Measurements from ENCODE around the gene DNASE1L1. TPM values are rescaled to one million over a fixed set of nuclear protein-coding genes. Genes with fewer than 3 reads are reported as not detected.
"Not testable (repeated sequence)": the region's sequence is repeated elsewhere in the genome, so short reads cannot be mapped to it uniquely, and the experiment has no call there.

Gene DNASE1L1
- total and polyA plus RNA-seq, 2 donors, result 11.9 to 22.3 TPM

DNA sequence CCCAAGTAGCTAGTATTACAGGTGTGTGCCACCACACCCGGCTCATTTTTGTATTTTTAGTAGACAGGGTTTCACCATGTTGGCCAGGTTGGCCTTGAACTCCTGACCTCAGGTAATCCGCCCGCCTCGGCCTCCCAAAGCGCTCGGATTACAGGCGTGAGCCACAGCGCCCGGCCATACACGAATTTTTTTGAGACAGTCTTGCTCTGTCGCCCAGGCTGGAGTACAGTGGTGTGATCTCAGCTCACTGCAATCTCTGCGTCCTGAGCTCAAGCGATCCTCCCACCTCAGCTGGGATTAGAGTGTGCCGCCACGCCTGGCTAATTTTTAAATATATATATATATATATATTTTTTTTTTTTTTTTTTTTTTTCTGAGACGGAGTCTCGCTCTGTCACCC is 12.7 kb downstream of the DNASE1L1 start:
- 83% methylated on average over 17 of the region's 17 CpGs for WGBS
- H3K27ac ChIP-seq (ENCODE audit: low read depth); H3K4me3 ChIP-seq (ENCODE audit: low read depth, low read length); DNase-seq (ENCODE audit: extremely low spot score); H3K36me3 ChIP-seq (ENCODE audit: insufficient read depth); H3K4me1 ChIP-seq (ENCODE audit: insufficient read depth): not testable (repeated sequence)

DNA sequence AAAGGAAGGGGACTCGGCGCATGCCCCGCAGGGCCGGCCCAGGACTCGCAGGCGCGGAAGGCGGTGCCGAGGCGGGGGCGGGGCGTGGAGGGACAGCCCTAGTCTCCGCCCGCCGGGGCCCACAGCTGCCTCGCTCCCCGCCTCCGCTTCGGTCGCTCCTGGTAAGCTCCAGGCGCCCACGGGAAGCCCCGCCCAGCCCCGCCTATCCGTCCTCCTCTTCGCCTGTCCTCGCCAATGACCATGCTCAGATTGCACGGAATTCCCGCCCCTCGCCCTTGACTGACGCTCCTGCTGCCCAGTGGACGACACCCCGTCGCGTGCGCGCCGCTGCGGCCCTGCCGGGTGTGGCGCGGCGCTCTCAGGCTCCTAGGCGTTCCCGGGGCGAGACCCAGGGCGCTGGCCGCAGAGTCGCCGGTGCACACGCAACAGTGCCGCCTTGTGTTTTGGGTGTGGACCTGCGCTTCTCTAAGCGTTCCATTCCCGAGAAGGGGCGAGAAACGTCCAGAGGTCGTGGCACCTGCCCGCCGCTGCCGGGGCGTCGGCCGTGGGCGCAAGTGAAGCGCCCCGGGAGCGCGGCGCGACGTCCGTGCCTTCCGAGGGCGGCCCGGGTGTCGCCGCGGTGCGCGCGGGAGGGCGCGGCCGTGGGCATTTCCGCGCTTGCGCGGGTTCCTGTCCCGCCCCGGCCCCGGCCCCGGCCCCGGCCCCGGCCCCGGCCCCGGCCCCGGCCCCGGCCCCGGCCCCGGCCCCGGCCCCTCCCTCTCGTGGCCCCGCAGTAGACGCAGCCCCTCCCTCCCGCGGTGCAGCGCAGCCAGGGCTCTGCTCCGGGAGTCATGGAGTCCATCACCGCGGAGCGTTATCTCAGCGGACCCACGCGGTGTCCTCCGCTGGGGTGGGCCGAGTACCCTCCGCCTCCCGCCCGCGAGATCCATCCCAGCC is 19.0 kb downstream of the DNASE1L1 start:
- H3K4me3 ChIP-seq (ENCODE audit: low read depth, low read length), result not testable (repeated sequence)
- WGBS, result 0% methylated on average over 9 of the region's 121 CpGs

DNA sequence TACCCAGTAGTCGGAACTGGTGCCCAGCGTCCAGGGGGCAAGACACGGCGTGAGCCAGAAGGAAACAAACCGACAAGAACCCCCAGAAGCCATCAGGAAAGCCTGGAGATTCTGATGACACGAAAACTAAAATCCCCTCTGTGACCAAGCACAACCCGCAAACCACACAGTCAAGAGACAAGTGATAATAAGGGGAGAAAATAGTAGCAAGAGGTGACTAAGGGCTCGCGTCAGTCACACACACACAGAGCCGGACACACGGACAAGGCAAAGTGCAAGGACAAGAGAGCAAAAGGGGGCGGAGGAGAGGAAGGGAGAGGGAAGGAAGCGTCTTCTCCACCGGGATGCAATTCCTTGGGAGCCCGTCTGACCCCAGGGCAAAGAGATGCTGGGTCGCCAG is 20.4 kb downstream of the DNASE1L1 start:
- not testable (repeated sequence) for H3K27ac ChIP-seq (ENCODE audit: low read depth); H3K4me1 ChIP-seq (ENCODE audit: insufficient read depth); H3K36me3 ChIP-seq (ENCODE audit: insufficient read depth); DNase-seq (ENCODE audit: extremely low spot score); H3K4me3 ChIP-seq (ENCODE audit: low read depth, low read length)
- WGBS, result no CpG with 5 or more reads among the region's 16 CpGs

More for the DNA sequence above, 19.0 kb downstream of the DNASE1L1 start:
- not testable (repeated sequence) for H3K36me3 ChIP-seq (ENCODE audit: insufficient read depth); DNase-seq (ENCODE audit: extremely low spot score); H3K27ac ChIP-seq (ENCODE audit: low read depth); H3K4me1 ChIP-seq (ENCODE audit: insufficient read depth)

DNA sequence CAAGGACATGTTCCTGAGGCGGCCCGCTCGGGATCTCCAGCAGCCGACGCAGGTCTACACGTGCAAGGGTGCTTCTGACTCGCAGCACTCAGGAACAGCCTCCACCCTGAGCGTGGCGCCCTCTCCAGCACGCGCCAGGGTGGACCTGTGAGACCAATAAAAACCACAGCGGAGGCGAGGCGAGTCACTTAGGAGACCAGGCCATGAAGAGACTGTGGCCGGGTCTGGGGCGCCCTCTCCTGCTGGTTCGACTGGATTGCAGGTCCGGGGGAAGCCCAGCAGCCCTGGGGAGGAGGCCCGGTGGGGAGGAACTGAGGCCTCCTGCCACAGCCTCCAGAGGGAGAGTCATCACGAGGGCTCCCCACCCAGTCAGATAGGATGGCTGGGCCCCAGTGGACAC is 21.0 kb downstream of the DNASE1L1 start:
- not testable (repeated sequence) for H3K36me3 ChIP-seq (ENCODE audit: insufficient read depth); DNase-seq (ENCODE audit: extremely low spot score); H3K4me1 ChIP-seq (ENCODE audit: insufficient read depth); H3K27ac ChIP-seq (ENCODE audit: low read depth); H3K4me3 ChIP-seq (ENCODE audit: low read depth, low read length)
- WGBS, result no CpG with 5 or more reads among the region's 20 CpGs

DNA sequence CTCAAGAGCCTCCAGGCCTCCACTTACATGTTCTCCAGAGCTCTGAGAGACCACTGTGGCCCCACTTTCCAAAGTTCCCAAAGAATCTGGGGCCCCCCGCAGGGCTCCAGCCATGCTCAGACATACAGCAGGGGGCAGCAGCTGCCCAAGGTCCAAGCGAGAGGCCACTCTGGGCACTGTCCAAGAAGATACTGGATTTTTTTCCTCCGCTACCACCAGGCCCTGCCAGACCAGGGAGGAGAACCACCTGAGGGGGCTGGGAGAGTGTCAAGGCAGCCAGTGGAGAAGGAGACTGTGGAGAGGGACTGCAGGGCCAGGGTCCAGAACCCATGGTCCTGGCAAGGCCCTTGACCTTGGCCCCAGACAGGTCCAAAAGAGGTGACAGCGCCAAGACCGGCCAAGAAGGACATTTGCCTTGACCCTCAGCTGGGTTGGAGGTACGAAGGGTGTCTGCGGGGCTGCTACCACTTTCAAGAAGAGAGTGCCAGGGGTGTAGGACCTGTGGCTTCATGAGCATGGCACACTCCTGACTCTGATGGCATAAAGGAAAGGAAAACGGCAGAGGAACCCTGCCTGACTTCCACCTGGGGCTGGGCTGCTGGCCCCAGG is 24.7 kb downstream of the DNASE1L1 start:
- WGBS, result 49% methylated on average over 8 of the region's 8 CpGs
- Histone ChIP-seq H3K36me3 (ENCODE audit: insufficient read depth) (no peaks in the 10 kb centered on the region), H3K4me1 (ENCODE audit: insufficient read depth) (no peaks in the 10 kb centered on the region), H3K27ac (ENCODE audit: low read depth) (no peak overlapping the region), H3K4me3 (ENCODE audit: low read depth, low read length) (no peak overlapping the region)
- no peak for DNase-seq (ENCODE audit: extremely low spot score)

DNA sequence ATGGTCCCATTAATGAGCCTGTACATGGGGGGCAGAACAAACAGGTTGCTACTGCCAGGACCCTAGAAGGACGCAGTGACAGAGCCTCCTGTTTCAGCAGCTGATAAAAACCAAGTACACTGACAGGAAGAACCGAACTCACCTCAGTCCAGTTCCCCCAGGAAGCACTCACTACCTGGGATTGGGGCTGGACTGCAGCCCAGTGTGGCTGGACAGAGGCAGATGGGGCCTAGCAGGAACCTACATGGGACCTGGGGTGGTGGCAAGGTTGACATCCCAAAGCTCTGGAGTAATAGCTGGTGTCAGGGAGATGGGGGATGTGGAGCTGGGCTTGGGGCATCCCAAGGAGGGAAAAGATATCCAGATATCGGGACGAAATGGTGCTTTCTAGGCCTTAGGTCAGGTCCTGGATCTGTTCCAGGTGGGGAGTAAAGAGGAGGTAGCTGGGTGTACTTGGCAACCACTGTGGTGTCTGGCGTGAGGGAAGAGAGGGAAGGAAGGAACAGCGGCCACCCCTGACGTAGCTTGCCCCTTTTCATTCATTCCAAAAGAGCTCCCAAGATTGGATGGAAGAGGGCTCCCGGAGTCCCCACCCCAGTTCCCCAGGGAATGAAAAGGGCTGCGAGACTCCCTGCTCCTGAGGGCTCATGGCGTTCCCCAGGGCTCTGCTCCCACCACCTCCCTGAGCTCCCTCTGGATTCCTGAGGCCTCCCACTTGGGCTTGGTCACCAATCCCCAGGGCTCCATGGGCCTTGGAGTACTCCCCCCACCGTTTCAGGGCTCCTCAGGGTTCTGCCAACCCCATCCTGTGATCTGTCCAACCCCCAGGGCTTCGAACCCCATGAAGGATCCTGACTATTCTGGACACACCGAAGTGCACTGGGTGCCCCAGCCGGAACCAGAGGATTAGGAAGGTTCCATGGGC is 25.4 kb downstream of the DNASE1L1 start:
- H3K36me3 ChIP-seq (ENCODE audit: insufficient read depth), result no peaks in the 10 kb centered on the region
- WGBS, result 49% methylated on average over 14 of the region's 14 CpGs
- no peak for DNase-seq (ENCODE audit: extremely low spot score)
- H3K27ac ChIP-seq (ENCODE audit: low read depth), result no peak overlapping the region
- H3K4me3 ChIP-seq (ENCODE audit: low read depth, low read length), result no peak overlapping the region
- no peaks in the 10 kb centered on the region for H3K4me1 ChIP-seq (ENCODE audit: insufficient read depth)

DNA sequence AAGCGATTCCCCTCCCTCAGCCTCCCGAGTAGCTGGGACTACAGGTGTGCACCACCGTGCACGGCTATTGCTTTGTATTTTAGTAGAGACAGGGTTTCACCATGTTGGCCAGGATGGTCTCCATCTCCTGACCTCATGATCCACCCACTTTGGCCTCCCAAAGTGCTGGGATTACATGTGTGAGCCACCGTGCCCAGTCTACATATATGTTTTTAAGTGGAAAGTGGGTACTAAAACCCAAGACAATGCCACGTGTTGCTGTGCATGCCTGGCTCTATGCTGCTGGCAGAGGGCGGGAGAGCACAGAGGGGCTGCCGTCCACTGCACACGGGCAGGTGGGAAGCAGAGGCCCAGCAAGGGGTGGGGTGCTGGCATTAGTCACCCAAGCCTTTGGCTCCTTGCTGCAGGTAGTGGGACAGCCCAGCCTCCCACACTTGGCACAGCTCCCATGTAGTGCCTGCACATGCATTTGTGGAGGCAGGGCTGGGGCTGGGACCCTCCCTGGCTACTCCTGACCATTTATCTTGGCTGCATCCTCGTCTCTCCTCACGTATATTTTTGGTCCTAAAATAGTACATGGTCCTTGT is 26.5 kb downstream of the DNASE1L1 start:
- WGBS, result 71% methylated on average over 11 of the region's 11 CpGs
- no peak for DNase-seq (ENCODE audit: extremely low spot score)
- Histone ChIP-seq H3K27ac (ENCODE audit: low read depth) (no peak overlapping the region), H3K36me3 (ENCODE audit: insufficient read depth) (no peaks in the 10 kb centered on the region), H3K4me1 (ENCODE audit: insufficient read depth) (no peaks in the 10 kb centered on the region), H3K4me3 (ENCODE audit: low read depth, low read length) (no peak overlapping the region)

DNA sequence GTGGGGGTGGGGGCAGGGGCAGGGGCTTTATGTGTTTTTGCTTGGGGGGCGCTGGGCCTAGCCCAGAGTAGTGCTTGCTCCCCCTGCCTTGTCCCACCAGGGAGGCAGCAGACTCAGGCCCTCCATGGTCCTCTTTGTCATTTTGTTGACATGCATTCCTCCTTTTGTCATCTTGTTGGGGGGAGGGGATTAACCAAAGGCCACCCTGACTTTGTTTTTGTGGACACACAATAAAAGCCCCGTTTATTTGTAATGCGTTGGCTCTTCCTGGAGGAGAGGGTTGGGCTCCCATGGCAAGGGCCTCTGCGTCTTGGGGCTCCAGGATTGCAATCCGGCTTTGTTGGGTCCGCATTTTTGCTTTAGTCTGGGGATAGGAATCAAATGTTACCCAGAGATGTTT is 27.8 kb downstream of the DNASE1L1 start:
- no peak overlapping the region for H3K4me3 ChIP-seq (ENCODE audit: low read depth, low read length)
- no peak overlapping the region for H3K27ac ChIP-seq (ENCODE audit: low read depth)
- no peaks in the 10 kb centered on the region for H3K36me3 ChIP-seq (ENCODE audit: insufficient read depth)
- no peak for DNase-seq (ENCODE audit: extremely low spot score)
- WGBS, result 65% methylated on average over 6 of the region's 6 CpGs
- H3K4me1 ChIP-seq (ENCODE audit: insufficient read depth), result no peaks in the 10 kb centered on the region

DNA sequence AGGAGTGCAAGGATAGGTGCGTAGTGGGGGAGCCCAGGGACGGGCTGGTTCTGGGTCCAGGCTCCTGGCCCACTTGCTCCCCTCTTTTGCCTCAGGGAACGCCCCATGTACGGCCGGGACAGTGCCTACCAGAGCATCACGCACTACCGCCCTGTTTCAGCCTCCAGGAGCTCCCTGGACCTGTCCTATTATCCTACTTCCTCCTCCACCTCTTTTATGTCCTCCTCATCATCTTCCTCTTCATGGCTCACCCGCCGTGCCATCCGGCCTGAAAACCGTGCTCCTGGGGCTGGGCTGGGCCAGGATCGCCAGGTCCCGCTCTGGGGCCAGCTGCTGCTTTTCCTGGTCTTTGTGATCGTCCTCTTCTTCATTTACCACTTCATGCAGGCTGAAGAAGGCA is 28.3 kb downstream of the DNASE1L1 start:
- Histone ChIP-seq H3K4me3 (ENCODE audit: low read depth, low read length) (no peak overlapping the region), H3K36me3 (ENCODE audit: insufficient read depth) (no peaks in the 10 kb centered on the region), H3K4me1 (ENCODE audit: insufficient read depth) (no peaks in the 10 kb centered on the region), H3K27ac (ENCODE audit: low read depth) (no peak overlapping the region)
- no peak for DNase-seq (ENCODE audit: extremely low spot score)
- WGBS, result 74% methylated on average over 14 of the region's 14 CpGs

DNA sequence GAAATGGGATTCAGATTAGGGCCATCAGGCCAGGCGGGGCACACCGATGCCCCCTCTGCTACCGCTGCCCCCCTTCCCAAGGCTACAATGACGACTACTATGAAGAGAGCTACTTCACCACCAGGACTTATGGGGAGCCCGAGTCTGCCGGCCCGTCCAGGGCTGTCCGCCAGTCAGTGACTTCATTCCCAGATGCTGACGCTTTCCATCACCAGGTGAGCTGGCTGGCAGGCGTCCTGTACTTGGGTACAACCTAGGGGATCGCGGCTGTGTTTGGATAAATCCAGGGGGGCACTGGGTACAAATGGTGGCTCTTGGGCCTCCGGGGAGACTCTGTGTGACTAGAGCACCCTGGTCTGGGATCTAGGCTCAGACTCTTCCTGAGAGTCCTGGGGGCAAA is 28.9 kb downstream of the DNASE1L1 start:
- DNase-seq (ENCODE audit: extremely low spot score), result no peak
- Histone ChIP-seq H3K36me3 (ENCODE audit: insufficient read depth) (no peaks in the 10 kb centered on the region), H3K27ac (ENCODE audit: low read depth) (peak overlapping the region; percentile 99), H3K4me3 (ENCODE audit: low read depth, low read length) (peak overlapping the region; percentile 76), H3K4me1 (ENCODE audit: insufficient read depth) (no peaks in the 10 kb centered on the region)
- 29% methylated on average over 13 of the region's 13 CpGs for WGBS

DNA sequence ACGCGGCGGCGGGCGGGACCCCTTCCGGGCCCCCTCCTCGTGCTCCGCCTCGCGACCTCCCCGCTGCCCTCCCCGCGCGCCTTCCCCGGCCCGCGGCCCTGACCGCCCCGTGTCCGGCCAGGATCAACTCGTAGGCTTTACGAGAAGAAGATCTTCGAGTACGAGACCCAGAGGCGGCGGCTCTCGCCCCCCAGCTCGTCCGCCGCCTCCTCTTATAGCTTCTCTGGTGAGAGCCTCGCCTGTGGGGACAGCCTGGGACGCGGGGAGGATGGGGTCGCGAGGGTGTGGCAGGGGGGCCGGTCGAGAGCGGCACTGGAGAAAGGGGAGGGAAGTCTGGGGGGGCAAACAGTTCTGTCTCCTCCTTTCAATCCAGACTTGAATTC is 29.5 kb downstream of the DNASE1L1 start:
- Histone ChIP-seq H3K36me3 (ENCODE audit: insufficient read depth) (no peaks in the 10 kb centered on the region), H3K4me1 (ENCODE audit: insufficient read depth) (no peaks in the 10 kb centered on the region), H3K27ac (ENCODE audit: low read depth) (peak overlapping the region; percentile 99), H3K4me3 (ENCODE audit: low read depth, low read length) (peak overlapping the region; percentile 76)
- DNase-seq (ENCODE audit: extremely low spot score), result no peak
- WGBS, result under 1% methylated on average over 38 of the region's 38 CpGs

DNA sequence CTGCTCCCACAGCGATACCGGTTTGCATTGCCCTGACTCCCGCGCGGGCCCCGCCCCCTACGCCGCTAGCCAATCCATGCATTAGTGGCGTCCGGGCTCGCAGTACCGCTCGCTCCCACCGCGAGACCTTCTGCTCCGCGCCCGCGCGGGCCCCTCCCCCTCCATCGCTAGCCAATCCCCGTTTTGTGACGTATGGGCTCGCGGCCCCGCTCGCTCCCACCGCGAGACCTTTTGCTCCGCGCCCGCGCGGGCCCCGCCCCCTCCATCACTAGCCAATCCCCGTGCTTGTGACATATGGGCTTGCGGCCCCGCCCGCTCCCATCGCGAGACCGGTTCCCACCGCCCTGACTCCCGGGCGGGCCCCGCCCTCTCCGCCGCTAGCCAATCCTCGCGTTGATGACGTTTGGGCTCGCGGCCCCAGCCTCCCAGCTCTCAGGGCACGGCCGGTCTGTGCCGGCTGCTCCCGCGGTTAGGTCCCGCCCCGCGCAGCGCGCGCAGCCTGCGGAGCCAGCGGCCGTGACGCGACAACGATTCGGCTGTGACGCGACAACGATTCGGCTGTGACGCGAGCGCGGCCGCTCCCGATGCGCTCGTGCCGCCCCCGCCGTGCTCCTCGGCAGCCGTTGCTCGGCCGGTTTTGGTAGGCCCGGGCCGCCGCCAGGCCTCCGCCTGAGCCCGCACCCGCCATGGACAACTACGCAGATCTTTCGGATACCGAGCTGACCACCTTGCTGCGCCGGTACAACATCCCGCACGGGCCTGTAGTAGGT is 30.1 kb downstream of the DNASE1L1 start, which contains the start of gene EMD:
TSS of gene EMD (plus strand) at position 497 of the 770 bp plus-strand sequence. CDS start at position 687, 190 bp downstream.
- H3K4me1 ChIP-seq (ENCODE audit: insufficient read depth), result no peaks in the 10 kb centered on the region
- WGBS, result under 1% methylated on average over 102 of the region's 103 CpGs

More for the DNA sequence above, 30.1 kb downstream of the DNASE1L1 start, which contains the start of gene EMD:
- Histone ChIP-seq H3K27ac (ENCODE audit: low read depth) (peak within 1 kb of the TSS; percentile 99), H3K4me3 (ENCODE audit: low read depth, low read length) (peak within 1 kb of the TSS; percentile 76), H3K36me3 (ENCODE audit: insufficient read depth) (no peaks in the 10 kb centered on the region)
- DNase-seq (ENCODE audit: extremely low spot score), result peak; percentile 91
